LNCAP (cell line): ENCODE data around the gene DEPDC7.

ENCODE experiments used
- TF ChIP-seq, protein P1 (sequence below): fragments of 450-650 bp; IDR thresholded peaks from 2 replicates; pipeline ENCODE4 v1.5.1; 2017; ENCODE audit warnings: mild to moderate bottlenecking

DEPDC7 gene

DNA sequence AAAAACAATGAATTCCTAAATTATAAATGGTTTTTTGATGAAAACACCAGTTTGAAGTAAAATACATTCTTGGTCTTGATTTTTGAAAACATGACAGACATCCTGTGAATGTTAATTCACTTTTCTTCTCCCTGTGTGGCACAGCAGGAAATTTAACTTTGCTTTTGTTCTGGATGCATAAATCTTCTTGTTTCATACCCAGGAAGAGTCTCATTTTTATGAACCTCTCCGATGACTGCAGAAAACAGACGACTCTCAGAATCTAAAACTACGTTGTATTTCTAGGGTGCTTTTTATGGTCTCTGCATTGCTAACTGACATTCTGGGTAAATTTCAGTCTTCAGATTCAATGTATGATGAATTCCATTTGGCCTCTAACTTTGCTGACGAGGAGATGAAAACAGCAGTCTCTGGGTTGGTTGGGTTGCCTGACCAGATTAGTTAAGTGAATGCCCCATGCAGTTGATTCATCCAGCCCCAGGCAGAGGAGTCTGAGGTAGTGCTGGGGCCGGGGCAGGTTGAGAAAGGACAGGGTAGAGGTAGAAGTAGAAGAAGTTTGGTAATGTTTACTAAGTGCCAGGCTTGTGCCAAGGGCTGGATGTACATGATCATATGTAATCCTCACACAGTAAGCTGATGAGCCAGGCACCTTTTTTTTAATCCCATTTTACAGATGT is 43.8 kb downstream of the DEPDC7 start:
- TF ChIP-seq, protein P1, sequence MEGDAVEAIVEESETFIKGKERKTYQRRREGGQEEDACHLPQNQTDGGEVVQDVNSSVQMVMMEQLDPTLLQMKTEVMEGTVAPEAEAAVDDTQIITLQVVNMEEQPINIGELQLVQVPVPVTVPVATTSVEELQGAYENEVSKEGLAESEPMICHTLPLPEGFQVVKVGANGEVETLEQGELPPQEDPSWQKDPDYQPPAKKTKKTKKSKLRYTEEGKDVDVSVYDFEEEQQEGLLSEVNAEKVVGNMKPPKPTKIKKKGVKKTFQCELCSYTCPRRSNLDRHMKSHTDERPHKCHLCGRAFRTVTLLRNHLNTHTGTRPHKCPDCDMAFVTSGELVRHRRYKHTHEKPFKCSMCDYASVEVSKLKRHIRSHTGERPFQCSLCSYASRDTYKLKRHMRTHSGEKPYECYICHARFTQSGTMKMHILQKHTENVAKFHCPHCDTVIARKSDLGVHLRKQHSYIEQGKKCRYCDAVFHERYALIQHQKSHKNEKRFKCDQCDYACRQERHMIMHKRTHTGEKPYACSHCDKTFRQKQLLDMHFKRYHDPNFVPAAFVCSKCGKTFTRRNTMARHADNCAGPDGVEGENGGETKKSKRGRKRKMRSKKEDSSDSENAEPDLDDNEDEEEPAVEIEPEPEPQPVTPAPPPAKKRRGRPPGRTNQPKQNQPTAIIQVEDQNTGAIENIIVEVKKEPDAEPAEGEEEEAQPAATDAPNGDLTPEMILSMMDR: no peak

DNA sequence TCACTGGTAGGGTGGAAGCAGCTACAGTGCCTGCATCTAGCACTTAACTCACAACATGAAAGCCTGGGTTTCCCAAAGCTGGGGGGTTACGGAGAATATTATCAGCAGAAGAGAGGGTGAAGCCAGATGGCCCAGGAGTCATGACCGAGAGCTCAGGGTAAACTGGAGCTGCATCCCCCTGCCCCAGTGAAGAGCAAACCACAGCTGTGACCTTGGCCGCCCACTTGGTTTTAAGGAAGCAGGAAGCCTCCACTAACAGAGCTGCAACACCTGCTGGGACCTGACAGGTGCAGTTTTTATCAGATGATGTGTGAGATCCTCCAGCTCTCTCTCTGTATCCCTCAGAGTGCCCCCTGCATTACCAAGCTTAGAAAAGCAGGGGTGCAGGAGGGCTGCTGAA is 44.6 kb downstream of the DEPDC7 start:
- TF ChIP-seq, protein P1: no peak

DNA sequence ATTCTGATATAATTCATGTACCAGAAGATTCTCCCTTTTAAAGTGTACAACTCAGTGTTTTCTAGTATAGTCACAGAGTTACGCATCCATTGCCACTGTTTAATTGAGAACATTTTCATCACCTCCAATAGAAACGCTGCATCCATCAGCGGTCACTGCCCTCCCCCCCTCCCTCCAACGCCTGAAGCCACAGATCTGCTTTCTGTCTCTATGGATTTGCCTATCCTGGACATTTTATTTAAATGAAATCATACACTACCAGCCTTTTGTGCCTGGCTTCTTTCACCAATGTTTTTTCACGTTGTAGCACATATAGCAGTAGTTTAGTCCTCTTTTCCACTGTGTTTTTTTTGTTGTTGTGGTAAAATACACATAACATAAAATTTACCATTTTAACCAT is 46.5 kb downstream of the DEPDC7 start:
- TF ChIP-seq, protein P1: no peak

DNA sequence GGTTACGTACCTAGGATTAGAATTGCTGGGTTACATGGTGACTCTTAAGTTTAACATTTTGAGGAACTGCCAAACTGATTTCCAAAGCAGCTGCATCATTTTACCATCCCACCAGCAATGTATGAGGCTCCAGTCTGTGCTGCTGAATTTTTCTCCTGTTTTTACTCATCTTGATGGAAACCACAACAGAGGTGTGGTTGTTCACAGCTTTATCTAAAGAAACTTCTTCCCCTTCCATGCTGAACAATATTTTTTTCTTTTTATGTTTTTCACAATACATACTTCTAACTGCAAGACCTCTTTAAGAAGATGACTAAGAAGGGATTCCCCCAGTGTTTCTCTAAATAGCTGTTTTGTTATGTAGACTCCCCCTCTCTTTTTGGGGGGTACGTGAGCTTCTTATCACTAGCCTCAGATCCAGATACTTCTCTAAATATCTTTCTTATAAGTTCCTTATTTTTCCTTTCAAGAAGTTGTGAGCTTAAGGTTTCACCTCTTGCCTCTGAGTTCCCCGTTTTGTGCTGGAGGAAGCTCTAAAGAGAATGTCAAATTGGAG is 47.7 kb downstream of the DEPDC7 start:
- TF ChIP-seq, protein P1: no peak

DNA sequence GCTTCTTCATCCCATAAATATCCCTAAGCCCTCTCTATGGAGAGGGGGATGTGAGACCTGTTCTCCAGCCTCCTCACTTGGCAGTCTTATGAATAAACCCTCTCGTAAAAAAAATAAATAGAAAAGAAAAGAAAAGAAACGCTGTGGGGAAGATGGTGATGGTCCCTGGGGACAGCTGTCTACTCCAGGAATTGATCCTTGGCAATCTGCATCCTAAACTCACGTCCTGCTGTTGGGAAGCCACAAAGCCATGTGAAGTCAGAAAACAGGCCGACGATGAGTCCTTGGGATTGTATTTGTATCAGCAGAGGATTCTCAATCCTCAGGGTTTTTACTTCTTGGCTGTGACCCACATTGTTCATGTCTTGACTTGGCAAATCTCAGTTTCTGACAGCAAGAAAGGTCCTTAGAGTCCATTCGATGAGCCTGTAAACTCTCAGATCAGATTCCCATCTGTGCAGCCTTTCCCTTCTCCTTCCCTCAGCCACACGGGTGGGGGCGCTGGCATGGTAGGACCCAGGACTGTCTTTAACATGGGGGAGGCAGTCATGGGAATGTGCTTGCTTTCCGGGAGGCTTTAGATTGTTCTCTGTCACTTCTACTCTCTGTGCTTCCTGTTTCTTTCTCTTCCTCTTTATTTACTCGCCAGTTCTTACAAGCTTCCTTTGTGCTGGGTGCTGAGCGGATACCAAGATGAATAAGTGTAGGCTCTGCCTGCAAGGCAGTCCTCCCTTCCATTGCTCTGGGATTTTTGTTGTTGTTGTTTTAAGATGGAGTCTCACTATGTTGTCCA is 48.6 kb downstream of the DEPDC7 start:
- TF ChIP-seq, protein P1: no peak

DNA sequence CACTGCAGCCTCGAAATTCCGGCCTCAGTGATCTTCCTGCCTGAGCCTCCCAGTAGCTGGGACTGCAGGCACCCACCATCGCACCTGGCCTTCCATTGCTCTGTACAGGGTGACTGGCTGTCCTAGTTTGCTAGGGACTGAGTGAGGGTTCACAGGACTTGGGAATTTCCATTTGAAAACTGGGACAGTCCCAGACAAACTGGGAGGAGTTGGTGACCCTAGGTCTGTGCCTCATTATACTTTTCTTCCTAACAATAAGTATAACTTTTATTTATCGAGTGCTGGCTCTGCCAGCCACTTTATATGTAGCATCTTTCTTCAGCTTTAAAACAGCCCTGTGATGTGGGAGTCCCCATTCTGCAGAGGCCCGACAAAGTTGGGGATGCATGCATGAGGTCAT is 49.2 kb downstream of the DEPDC7 start:
- TF ChIP-seq, protein P1: no peak

DNA sequence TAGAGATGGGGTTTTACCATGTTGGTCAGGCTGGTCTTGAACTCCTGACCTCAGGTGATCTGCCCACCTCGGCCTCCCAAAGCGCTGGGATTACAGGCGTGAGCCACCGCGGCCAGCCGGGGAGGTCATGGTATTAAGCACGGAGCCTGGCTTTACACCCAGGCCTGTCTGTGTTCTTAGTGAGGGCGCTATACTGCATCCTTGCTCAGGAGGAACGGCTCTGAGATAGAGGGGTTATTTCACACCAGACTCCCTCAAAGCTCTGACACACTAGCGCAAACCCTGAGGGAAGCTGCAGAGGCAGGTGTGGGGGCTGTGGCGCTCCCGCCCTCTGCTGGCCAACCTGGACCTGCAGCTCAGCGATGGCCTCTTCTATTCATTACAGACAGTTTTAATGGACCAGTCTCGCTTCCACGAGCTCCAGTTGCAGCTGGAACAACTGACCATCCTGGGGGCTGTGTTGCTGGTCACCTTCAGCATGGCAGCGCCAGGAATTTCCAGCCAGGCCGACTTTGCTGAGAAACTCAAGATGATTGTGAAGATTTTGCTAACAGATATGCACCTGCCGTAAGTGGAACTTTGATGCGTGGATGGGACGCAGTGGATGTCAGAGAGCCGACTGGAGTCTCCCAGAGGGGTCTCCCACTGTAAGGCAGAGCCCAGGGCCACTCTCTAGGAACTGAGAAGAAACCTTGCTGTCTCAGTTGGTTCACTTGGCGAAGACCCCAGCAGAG is 49.9 kb downstream of the DEPDC7 start:
- TF ChIP-seq, protein P1: peak; percentile 95
